ENCODE results near the gene OCA2.
A peak's percentile ranks its signal among the peaks of the same experiment; 100 is the strongest.

Gene OCA2

DNA sequence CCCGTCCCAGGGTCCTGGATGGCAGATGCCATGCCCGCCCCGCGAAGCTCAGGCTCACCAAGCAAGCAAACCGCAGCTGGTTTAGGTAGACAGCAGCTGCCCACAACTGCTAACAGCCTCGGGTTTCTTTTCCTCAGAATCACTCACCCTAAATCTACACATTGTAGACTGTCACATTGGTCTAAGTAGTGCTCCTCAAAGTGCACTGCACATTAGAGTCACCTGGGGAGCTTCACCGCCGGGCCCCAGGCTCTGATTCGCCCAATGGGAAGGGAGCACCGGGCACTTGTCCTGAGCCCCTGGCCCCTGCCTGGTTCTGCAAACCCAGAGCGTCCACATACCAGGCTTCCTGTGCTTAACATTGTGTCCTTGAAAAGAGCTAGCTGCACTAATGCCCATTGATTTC, 752 bp downstream of the OCA2 start:
- H4K20me1 ChIP-seq (ENCODE audit: low read depth, low read length): no peaks in the 10 kb centered on the region
- H3K27ac ChIP-seq (ENCODE audit: low read depth, low read length): no peak overlapping the region
- no peaks in the 10 kb centered on the region for H3K36me3 ChIP-seq (ENCODE audit: low read length)
- H2AFZ ChIP-seq (ENCODE audit: low read depth, low read length, severe bottlenecking): no peak overlapping the region
- no peaks in the 10 kb centered on the region for H3K9me2 ChIP-seq (replicated peaks; ENCODE audit: insufficient read depth, low read length)
- no peaks in the 10 kb centered on the region for H3K27me3 ChIP-seq (ENCODE audit: low read length)
- H3K9me3 ChIP-seq (ENCODE audit: insufficient read depth, low read length): no peaks in the 10 kb centered on the region
- H3K9ac ChIP-seq (ENCODE audit: low read length): no peak overlapping the region
- H3K79me2 ChIP-seq (ENCODE audit: insufficient read depth, low read length): no peaks in the 10 kb centered on the region
- TF ChIP-seq EZH2phosphoT487 (conservative IDR thresholded peaks at IDR 0.05; ENCODE audit: low read length): no peak
- no peak overlapping the region for H3K4me2 ChIP-seq (ENCODE audit: low read depth, low read length, poor library complexity, severe bottlenecking)
- no peaks in the 10 kb centered on the region for H3F3A ChIP-seq (ENCODE audit: insufficient read depth)
- no peak overlapping the region for H3K4me3 ChIP-seq (ENCODE audit: insufficient read depth, low read length, poor library complexity, severe bottlenecking)

DNA sequence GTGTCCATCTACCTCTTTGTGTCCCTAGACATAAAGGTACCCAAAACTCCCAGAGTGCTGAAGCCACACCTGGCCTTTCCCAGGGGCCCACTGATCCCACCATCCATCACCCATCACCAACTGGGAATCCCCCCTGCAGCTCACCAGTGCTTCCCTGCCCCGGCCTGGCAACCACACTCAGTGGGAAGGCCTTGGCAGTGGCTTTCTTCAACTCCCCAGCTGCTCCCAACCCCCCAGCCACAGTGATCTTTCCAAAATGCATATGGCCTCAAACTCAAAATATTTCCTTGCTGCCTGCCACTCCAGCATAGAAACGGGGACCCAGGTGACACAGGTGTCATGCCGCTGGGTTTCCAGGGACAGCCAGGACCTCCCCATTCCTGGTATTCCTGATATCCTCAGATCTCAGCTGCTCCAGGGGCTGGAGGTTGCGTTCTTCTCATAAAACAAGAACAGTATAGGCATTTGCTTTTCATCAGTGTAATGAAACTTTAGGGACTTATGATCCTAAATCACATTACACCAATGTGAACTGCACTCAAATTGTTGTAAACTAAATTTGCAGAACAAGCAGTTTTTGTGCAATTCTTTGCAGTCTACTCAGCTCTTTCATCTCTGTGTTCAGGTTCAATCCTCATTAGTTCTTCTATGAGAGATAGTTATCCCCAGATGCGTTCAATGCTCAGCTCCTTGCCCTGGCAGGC, 1.3 kb downstream of the OCA2 start:
- Histone ChIP-seq H3K9ac (ENCODE audit: low read length) (no peak overlapping the region), H3K9me3 (ENCODE audit: insufficient read depth, low read length) (no peaks in the 10 kb centered on the region), H3K79me2 (ENCODE audit: insufficient read depth, low read length) (no peaks in the 10 kb centered on the region), H2AFZ (ENCODE audit: low read depth, low read length, severe bottlenecking) (no peak overlapping the region), H3K27me3 (ENCODE audit: low read length) (no peaks in the 10 kb centered on the region), H3K4me2 (ENCODE audit: low read depth, low read length, poor library complexity, severe bottlenecking) (no peak overlapping the region), H3K36me3 (ENCODE audit: low read length) (no peaks in the 10 kb centered on the region), H3K9me2 (replicated peaks; ENCODE audit: insufficient read depth, low read length) (no peaks in the 10 kb centered on the region), H4K20me1 (ENCODE audit: low read depth, low read length) (no peaks in the 10 kb centered on the region), H3K4me3 (ENCODE audit: insufficient read depth, low read length, poor library complexity, severe bottlenecking) (no peak overlapping the region), H3F3A (ENCODE audit: insufficient read depth) (no peaks in the 10 kb centered on the region), H3K27ac (ENCODE audit: low read depth, low read length) (no peak overlapping the region)
- TF ChIP-seq, protein P1, sequence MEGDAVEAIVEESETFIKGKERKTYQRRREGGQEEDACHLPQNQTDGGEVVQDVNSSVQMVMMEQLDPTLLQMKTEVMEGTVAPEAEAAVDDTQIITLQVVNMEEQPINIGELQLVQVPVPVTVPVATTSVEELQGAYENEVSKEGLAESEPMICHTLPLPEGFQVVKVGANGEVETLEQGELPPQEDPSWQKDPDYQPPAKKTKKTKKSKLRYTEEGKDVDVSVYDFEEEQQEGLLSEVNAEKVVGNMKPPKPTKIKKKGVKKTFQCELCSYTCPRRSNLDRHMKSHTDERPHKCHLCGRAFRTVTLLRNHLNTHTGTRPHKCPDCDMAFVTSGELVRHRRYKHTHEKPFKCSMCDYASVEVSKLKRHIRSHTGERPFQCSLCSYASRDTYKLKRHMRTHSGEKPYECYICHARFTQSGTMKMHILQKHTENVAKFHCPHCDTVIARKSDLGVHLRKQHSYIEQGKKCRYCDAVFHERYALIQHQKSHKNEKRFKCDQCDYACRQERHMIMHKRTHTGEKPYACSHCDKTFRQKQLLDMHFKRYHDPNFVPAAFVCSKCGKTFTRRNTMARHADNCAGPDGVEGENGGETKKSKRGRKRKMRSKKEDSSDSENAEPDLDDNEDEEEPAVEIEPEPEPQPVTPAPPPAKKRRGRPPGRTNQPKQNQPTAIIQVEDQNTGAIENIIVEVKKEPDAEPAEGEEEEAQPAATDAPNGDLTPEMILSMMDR (IDR thresholded peaks at IDR 0.05; ENCODE audit: insufficient read depth, low read length, poor library complexity, severe bottlenecking): no peak
- TF ChIP-seq EZH2phosphoT487 (conservative IDR thresholded peaks at IDR 0.05; ENCODE audit: low read length): no peak

DNA sequence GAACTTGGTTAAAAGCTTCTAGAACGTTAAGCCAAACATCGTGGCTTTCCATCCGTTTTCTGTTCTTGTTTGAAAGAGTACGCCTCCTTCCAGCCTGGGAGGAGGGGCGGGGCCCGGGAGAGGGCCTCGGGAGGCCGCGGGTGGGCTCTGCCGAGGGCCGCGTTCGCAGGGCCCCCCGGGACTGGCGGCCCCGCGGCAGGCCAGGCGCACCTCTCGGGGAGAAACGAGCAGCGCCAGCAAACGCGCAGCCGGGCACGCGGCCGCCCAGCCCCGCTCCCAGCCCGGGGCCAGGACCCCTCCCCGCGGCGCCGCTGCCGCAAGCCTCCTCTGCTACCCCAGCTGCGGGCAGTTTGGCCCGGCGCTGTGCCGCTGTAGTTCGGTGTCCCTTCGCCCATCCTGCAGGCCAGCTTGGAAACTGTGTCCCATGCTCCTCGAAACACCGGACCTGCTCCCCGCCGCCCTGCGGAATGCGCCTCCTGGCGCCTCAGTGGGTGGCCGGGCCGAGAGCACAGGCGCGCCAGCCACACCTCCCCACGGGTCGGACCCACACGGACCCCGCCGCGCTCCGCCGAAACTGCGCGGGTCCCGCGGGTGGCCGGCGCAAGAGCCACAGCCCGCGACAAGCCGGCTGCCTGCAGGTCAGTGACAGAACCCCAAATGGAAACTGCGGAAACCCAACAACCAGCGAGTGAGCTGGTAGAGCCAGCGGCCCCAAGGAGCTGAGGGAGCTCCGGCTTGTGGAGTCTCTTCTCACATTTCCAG, 2.3 kb downstream of the OCA2 start:
- no peaks in the 10 kb centered on the region for H3K9me3 ChIP-seq (ENCODE audit: insufficient read depth, low read length)
- H3K79me2 ChIP-seq (ENCODE audit: insufficient read depth, low read length): no peaks in the 10 kb centered on the region
- no peaks in the 10 kb centered on the region for H3F3A ChIP-seq (ENCODE audit: insufficient read depth)
- peak overlapping the region; percentile 81 for H3K4me2 ChIP-seq (ENCODE audit: low read depth, low read length, poor library complexity, severe bottlenecking)
- no peaks in the 10 kb centered on the region for H4K20me1 ChIP-seq (ENCODE audit: low read depth, low read length)
- H3K9ac ChIP-seq (ENCODE audit: low read length): 0 out of 2 replicates have a peak overlapping the region, but pooled peaks have one; percentile 17
- TF ChIP-seq, protein P1 (IDR thresholded peaks at IDR 0.05; ENCODE audit: insufficient read depth, low read length, poor library complexity, severe bottlenecking): no peak
- TF ChIP-seq EZH2phosphoT487 (conservative IDR thresholded peaks at IDR 0.05; ENCODE audit: low read length): no peak
- H3K36me3 ChIP-seq (ENCODE audit: low read length): no peaks in the 10 kb centered on the region
- no peak overlapping the region for H3K27ac ChIP-seq (ENCODE audit: low read depth, low read length)
- no peaks in the 10 kb centered on the region for H3K9me2 ChIP-seq (replicated peaks; ENCODE audit: insufficient read depth, low read length)
- peak overlapping the region; percentile 79 for H2AFZ ChIP-seq (ENCODE audit: low read depth, low read length, severe bottlenecking)
- no peaks in the 10 kb centered on the region for H3K27me3 ChIP-seq (ENCODE audit: low read length)
- H3K4me3 ChIP-seq (ENCODE audit: insufficient read depth, low read length, poor library complexity, severe bottlenecking): peak overlapping the region; percentile 53

DNA sequence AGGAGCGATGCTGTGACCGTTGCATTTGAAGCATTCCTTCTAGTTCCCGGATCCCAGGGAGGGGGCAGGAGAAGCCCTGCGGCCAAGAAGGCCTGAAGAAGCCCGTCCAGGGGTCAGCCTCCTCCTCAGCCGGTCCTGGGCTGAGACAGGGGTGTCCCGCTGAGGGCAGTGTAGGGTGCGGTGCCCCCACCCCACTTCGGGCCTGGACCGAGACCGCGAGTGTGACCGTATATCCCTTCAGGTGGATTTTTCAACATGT, 2.8 kb downstream of the OCA2 start:
- H3K4me3 ChIP-seq (ENCODE audit: insufficient read depth, low read length, poor library complexity, severe bottlenecking): peak overlapping the region; percentile 53
- no peaks in the 10 kb centered on the region for H3K79me2 ChIP-seq (ENCODE audit: insufficient read depth, low read length)
- TF ChIP-seq, protein P1 (IDR thresholded peaks at IDR 0.05; ENCODE audit: insufficient read depth, low read length, poor library complexity, severe bottlenecking): no peak
- TF ChIP-seq EZH2phosphoT487 (conservative IDR thresholded peaks at IDR 0.05; ENCODE audit: low read length): no peak
- H3K4me2 ChIP-seq (ENCODE audit: low read depth, low read length, poor library complexity, severe bottlenecking): peak overlapping the region; percentile 81
- no peak overlapping the region for H3K27ac ChIP-seq (ENCODE audit: low read depth, low read length)
- H3K27me3 ChIP-seq (ENCODE audit: low read length): no peaks in the 10 kb centered on the region
- no peaks in the 10 kb centered on the region for H4K20me1 ChIP-seq (ENCODE audit: low read depth, low read length)
- no peaks in the 10 kb centered on the region for H3K9me2 ChIP-seq (replicated peaks; ENCODE audit: insufficient read depth, low read length)
- 0 out of 2 replicates have a peak overlapping the region, but pooled peaks have one; percentile 17 for H3K9ac ChIP-seq (ENCODE audit: low read length)
- no peaks in the 10 kb centered on the region for H3F3A ChIP-seq (ENCODE audit: insufficient read depth)
- no peaks in the 10 kb centered on the region for H3K36me3 ChIP-seq (ENCODE audit: low read length)
- H2AFZ ChIP-seq (ENCODE audit: low read depth, low read length, severe bottlenecking): peak overlapping the region; percentile 79
- no peaks in the 10 kb centered on the region for H3K9me3 ChIP-seq (ENCODE audit: insufficient read depth, low read length)
